WTC11 (cell line): ENCODE results near the gene BOK.

Source experiments
- CTCF ChIP-seq: fragments of 200-600 bp; IDR thresholded peaks from 2 replicates; pipeline ENCODE4 v1.8.0; 2022; ENCODE audit warnings: antibody characterized with exemption
- E2F4 ChIP-seq: sonication (generic); formaldehyde crosslinking; IDR thresholded peaks from 2 replicates; pipeline ENCODE4 v1.8.1; 2022; ENCODE audit warnings: low read depth, mild to moderate bottlenecking, moderate library complexity, missing genetic modification reagents, borderline replicate concordance
- EMX1 ChIP-seq: fragments of 250-450 bp; sonication (Bioruptor Pico); IDR thresholded peaks from 2 replicates; pipeline ENCODE4 v1.8.0; 2021; ENCODE audit warnings: mild to moderate bottlenecking
- FOXK1 ChIP-seq: sonication (generic); formaldehyde crosslinking; IDR thresholded peaks from 2 replicates; pipeline ENCODE4 v1.8.0; 2022; ENCODE audit warnings: mild to moderate bottlenecking, moderate library complexity, missing genetic modification reagents
- NR1H2 ChIP-seq: sonication (generic); formaldehyde crosslinking; IDR thresholded peaks from 2 replicates; pipeline ENCODE4 v1.9.0; 2021; ENCODE audit warnings: mild to moderate bottlenecking, moderate library complexity, missing genetic modification reagents
- SP1 ChIP-seq: sonication (generic); formaldehyde crosslinking; conservative IDR thresholded peaks from 2 replicates; pipeline ENCODE4 v1.8.1; 2022; ENCODE audit warnings: missing genetic modification reagents
- ZNF263 ChIP-seq: sonication (generic); formaldehyde crosslinking; IDR thresholded peaks from 2 replicates; pipeline ENCODE4 v1.8.1; 2022; ENCODE audit warnings: low read depth, mild to moderate bottlenecking, moderate library complexity, missing genetic modification reagents
- ZNF423 ChIP-seq: fragments of 250-450 bp; sonication (Bioruptor Pico); IDR thresholded peaks from 2 replicates; pipeline ENCODE4 v2.1.2; 2022; ENCODE audit warnings: mild to moderate bottlenecking, moderate library complexity
- ZSCAN18 ChIP-seq: fragments of 250-450 bp; sonication (Bioruptor Pico); IDR thresholded peaks from 2 replicates; pipeline ENCODE4 v2.1.2; 2022; ENCODE audit warnings: mild to moderate bottlenecking, moderate library complexity
- TF ChIP-seq, protein P1 (sequence below): sonication (generic); formaldehyde crosslinking; IDR thresholded peaks from 2 replicates; pipeline ENCODE4 v1.8.1; 2022; ENCODE audit warnings: low read depth, missing genetic modification reagents, borderline replicate concordance

GRCh38 chr2:241566468-241566867 lies 7.9 kb downstream of the BOK start:
- TF ChIP-seq NR1H2 (CRISPR knock-in tag) = no peak
- no peak for TF ChIP-seq CTCF
- TF ChIP-seq, protein P1, sequence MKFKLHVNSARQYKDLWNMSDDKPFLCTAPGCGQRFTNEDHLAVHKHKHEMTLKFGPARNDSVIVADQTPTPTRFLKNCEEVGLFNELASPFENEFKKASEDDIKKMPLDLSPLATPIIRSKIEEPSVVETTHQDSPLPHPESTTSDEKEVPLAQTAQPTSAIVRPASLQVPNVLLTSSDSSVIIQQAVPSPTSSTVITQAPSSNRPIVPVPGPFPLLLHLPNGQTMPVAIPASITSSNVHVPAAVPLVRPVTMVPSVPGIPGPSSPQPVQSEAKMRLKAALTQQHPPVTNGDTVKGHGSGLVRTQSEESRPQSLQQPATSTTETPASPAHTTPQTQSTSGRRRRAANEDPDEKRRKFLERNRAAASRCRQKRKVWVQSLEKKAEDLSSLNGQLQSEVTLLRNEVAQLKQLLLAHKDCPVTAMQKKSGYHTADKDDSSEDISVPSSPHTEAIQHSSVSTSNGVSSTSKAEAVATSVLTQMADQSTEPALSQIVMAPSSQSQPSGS (CRISPR knock-in tag) = no peak
- TF ChIP-seq E2F4 (CRISPR knock-in tag) = no peak
- TF ChIP-seq SP1 (CRISPR knock-in tag) = no peak
- TF ChIP-seq FOXK1 (CRISPR knock-in tag) = no peak
- no peak for TF ChIP-seq EMX1
- no peak for TF ChIP-seq ZNF263 (CRISPR knock-in tag)
- no peak for TF ChIP-seq ZSCAN18 (CRISPR knock-in tag)
- TF ChIP-seq ZNF423 (CRISPR knock-in tag) = no peak
